GM12878 (cell line): Measurements from ENCODE around the gene MYCBP2. TPM values are rescaled to one million over a fixed set of nuclear protein-coding genes. Genes with fewer than 3 reads are reported as not detected.

Experiments
- ATF2 ChIP-seq: IDR thresholded peaks from 2 replicates; pipeline ENCODE4 v1.6.1; 2012; ENCODE audit warnings: low read length, inconsistent platforms
- BACH1 ChIP-seq: fragments of 450-650 bp; IDR thresholded peaks from 2 replicates; pipeline ENCODE4 v1.6.1; 2017; ENCODE audit warnings: mild to moderate bottlenecking, borderline replicate concordance
- BMI1 ChIP-seq: fragments of 450-650 bp; IDR thresholded peaks from 2 replicates; pipeline ENCODE4 v1.6.1; 2016; ENCODE audit warnings: mild to moderate bottlenecking, moderate library complexity, borderline replicate concordance
- BRCA1 ChIP-seq: IDR thresholded peaks from 2 replicates; pipeline ENCODE4 v1.6.1; 2011; ENCODE audit warnings: low read depth, low read length, improper control_type of control experiment
- CHD4 ChIP-seq: fragments of 200-600 bp; sonication (generic); IDR thresholded peaks from 2 replicates; pipeline ENCODE4 v1.6.1; 2016; ENCODE audit warnings: mild to moderate bottlenecking
- CTCF ChIP-seq, 3 experiments: IDR thresholded peaks in 2 of 3; conservative IDR thresholded peaks in 1 of 3; 2 replicates each; pipeline ENCODE4 v1.5.1; 2011; ENCODE audit warnings: low read depth in 3 of 3, low read length in 3 of 3, mild to moderate bottlenecking in 3 of 3, control low read depth in 2 of 3, moderate library complexity in 2 of 3, inconsistent platforms in 1 of 3, mixed read lengths in 1 of 3; ENCODE audit not compliant: control insufficient read depth in 2 of 3, insufficient read depth in 1 of 3; ENCODE audit errors: extremely low read depth in 1 of 3
- EGR1 ChIP-seq, 2 experiments: IDR thresholded peaks; 1 replicate in 1 of 2; 2 replicates in 1 of 2; pipeline ENCODE4 v1.6.1; 2011 to 2012; ENCODE audit warnings: low read depth in 2 of 2, low read length in 2 of 2, borderline replicate concordance in 1 of 2, mild to moderate bottlenecking in 1 of 2, moderate library complexity in 1 of 2
- GATAD2B ChIP-seq: fragments of 450-650 bp; conservative IDR thresholded peaks from 2 replicates; pipeline ENCODE4 v1.6.1; 2017; ENCODE audit warnings: low read depth, mild to moderate bottlenecking, moderate library complexity
- HDGF ChIP-seq: fragments of 450-650 bp; IDR thresholded peaks from 2 replicates; pipeline ENCODE4 v1.6.1; 2016; ENCODE audit warnings: antibody characterized with exemption
- MEF2B ChIP-seq: fragments of 450-650 bp; IDR thresholded peaks from 2 replicates; pipeline ENCODE4 v1.6.1; 2018; ENCODE audit warnings: mild to moderate bottlenecking, moderate library complexity; ENCODE audit not compliant: partially characterized antibody, poor library complexity, severe bottlenecking
- MTA2 ChIP-seq: fragments of 450-650 bp; IDR thresholded peaks from 2 replicates; pipeline ENCODE4 v1.6.1; 2016; ENCODE audit warnings: low read depth, mild to moderate bottlenecking, moderate library complexity
- STAT1 ChIP-seq: fragments of 450-650 bp; conservative IDR thresholded peaks from 2 replicates; pipeline ENCODE4 v1.6.1; 2014; ENCODE audit warnings: antibody characterized with exemption, mild to moderate bottlenecking
- SUPT20H ChIP-seq: IDR thresholded peaks from 2 replicates; pipeline ENCODE4 v1.6.1; 2011; ENCODE audit warnings: low read depth, mild to moderate bottlenecking, low read length, moderate library complexity, borderline replicate concordance; ENCODE audit not compliant: control insufficient read depth
- TARDBP ChIP-seq: IDR thresholded peaks from 2 replicates; pipeline ENCODE4 v1.6.1; 2016; ENCODE audit warnings: borderline replicate concordance
- TCF12 ChIP-seq: IDR thresholded peaks from 2 replicates; pipeline ENCODE4 v1.6.1; 2011; ENCODE audit warnings: low read depth, mild to moderate bottlenecking, low read length
- TCF7 ChIP-seq: IDR thresholded peaks from 2 replicates; pipeline ENCODE4 v1.6.1; 2014; ENCODE audit warnings: antibody characterized with exemption, borderline replicate concordance
- ZZZ3 ChIP-seq: IDR thresholded peaks from 2 replicates; pipeline ENCODE4 v1.6.1; 2011; ENCODE audit warnings: low read depth; ENCODE audit not compliant: control insufficient read depth, insufficient read length
- polyA plus RNA-seq, 11 experiments: library from polyadenylated mRNA; depleted of rRNA in 4 of 11; unstranded in 6 of 11; stranded (reverse) in 5 of 11; fragments of >200 nt; fragmentation: Nextera tagmentation in 4 of 11; fragmentation: Illumina TruSeq in 1 of 11; extraction: Ambion mirVana in 4 of 11; extraction: Trizol in 1 of 11; gene quantifications; 1 replicate in 1 of 11; 2 replicates in 10 of 11; pipeline versions ENCODE4 v1.2.1 to v1.2.3, GENCODE V29; 2011 to 2016; ENCODE audit warnings: inconsistent platforms in 2 of 11, missing spikeins in 2 of 11, low read depth in 1 of 11
- total RNA-seq, 4 experiments: library from RNA; depleted of rRNA in 3 of 4; stranded (reverse); fragments of >200 nt in 3 of 4; fragmentation: Illumina TruSeq in 1 of 4; extraction: Trizol in 1 of 4; gene quantifications; 2 replicates each; pipeline versions ENCODE4 v1.2.1 to v1.2.3, GENCODE V29; 2013 to 2021
- TF ChIP-seq, protein P1 (sequence below): fragments of 450-650 bp; formaldehyde crosslinking; IDR thresholded peaks from 2 replicates; pipeline ENCODE4 v1.5.0; 2022; ENCODE audit warnings: mild to moderate bottlenecking, missing genetic modification characterization
- TF ChIP-seq, protein P2 (sequence below): fragments of 450-650 bp; formaldehyde crosslinking; IDR thresholded peaks from 2 replicates; pipeline ENCODE4 v1.4.0; 2022; ENCODE audit warnings: mild to moderate bottlenecking, moderate library complexity
- TF ChIP-seq, protein P3 (sequence below): IDR thresholded peaks from 2 replicates; pipeline ENCODE4 v1.6.1; 2011; ENCODE audit warnings: mild to moderate bottlenecking, low read depth, low read length, moderate library complexity; ENCODE audit not compliant: insufficient replicate concordance

MYCBP2 gene
- total and polyA plus RNA-seq, 10 of the 15 experiments (the other 5 are each of a cell fraction or from before 2014, with no cell fraction given): 51.9 to 152 (median 98.2) TPM

DNA sequence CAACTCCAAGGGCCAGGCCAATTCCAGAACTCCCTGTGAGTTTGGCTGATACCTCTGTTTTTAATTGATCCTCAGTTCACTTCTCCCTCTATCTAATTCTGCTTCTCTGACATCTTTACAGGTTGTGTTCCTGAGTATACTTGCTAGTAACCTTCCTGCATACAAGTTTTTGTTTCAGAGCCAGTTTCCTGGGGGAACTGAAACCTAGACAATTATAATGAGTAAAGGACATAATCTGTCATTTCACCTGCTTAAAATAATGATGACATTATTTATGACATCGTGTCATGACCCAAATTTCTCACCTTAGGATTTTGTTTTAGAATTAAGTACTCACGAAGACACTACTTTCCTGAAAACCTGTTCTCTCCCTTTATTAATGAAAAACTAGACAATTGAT, 12.5 kb upstream of the MYCBP2 start (continued):
- TF ChIP-seq CTCF (IDR thresholded peaks at IDR 0.05 in 2 of 3, conservative IDR thresholded peaks at IDR 0.05 in 1 of 3; ENCODE audit: control insufficient read depth in 2 of 3, extremely low read depth in 1 of 3, insufficient read depth in 1 of 3, low read depth in 3 of 3, low read length in 3 of 3) (no peak), TARDBP (no peak), BACH1 (peak; percentile 35; the same call in 1 of the 2 replicates), STAT1 (no peak), MTA2 (peak; percentile 98), TCF12 (no peak), GATAD2B (0 out of 2 replicates have a peak, but pooled peaks have one; percentile 19), ZZZ3 (no peak), HDGF (no peak), EGR1 (IDR thresholded peaks at IDR 0.05; ENCODE audit: borderline replicate concordance in 1 of 2, low read depth in 2 of 2, low read length in 2 of 2) (no peak), MEF2B (no peak), TCF7 (no peak), BRCA1 (no peak), CHD4 (no peak), BMI1 (peak; percentile 79), ATF2 (peak; percentile 87), SUPT20H (no peak)
- TF ChIP-seq, protein P1, sequence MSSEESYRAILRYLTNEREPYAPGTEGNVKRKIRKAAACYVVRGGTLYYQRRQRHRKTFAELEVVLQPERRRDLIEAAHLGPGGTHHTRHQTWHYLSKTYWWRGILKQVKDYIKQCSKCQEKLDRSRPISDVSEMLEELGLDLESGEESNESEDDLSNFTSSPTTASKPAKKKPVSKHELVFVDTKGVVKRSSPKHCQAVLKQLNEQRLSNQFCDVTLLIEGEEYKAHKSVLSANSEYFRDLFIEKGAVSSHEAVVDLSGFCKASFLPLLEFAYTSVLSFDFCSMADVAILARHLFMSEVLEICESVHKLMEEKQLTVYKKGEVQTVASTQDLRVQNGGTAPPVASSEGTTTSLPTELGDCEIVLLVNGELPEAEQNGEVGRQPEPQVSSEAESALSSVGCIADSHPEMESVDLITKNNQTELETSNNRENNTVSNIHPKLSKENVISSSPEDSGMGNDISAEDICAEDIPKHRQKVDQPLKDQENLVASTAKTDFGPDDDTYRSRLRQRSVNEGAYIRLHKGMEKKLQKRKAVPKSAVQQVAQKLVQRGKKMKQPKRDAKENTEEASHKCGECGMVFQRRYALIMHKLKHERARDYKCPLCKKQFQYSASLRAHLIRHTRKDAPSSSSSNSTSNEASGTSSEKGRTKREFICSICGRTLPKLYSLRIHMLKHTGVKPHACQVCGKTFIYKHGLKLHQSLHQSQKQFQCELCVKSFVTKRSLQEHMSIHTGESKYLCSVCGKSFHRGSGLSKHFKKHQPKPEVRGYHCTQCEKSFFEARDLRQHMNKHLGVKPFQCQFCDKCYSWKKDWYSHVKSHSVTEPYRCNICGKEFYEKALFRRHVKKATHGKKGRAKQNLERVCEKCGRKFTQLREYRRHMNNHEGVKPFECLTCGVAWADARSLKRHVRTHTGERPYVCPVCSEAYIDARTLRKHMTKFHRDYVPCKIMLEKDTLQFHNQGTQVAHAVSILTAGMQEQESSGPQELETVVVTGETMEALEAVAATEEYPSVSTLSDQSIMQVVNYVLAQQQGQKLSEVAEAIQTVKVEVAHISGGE (CRISPR knock-in tag): no peak
- TF ChIP-seq, protein P2, sequence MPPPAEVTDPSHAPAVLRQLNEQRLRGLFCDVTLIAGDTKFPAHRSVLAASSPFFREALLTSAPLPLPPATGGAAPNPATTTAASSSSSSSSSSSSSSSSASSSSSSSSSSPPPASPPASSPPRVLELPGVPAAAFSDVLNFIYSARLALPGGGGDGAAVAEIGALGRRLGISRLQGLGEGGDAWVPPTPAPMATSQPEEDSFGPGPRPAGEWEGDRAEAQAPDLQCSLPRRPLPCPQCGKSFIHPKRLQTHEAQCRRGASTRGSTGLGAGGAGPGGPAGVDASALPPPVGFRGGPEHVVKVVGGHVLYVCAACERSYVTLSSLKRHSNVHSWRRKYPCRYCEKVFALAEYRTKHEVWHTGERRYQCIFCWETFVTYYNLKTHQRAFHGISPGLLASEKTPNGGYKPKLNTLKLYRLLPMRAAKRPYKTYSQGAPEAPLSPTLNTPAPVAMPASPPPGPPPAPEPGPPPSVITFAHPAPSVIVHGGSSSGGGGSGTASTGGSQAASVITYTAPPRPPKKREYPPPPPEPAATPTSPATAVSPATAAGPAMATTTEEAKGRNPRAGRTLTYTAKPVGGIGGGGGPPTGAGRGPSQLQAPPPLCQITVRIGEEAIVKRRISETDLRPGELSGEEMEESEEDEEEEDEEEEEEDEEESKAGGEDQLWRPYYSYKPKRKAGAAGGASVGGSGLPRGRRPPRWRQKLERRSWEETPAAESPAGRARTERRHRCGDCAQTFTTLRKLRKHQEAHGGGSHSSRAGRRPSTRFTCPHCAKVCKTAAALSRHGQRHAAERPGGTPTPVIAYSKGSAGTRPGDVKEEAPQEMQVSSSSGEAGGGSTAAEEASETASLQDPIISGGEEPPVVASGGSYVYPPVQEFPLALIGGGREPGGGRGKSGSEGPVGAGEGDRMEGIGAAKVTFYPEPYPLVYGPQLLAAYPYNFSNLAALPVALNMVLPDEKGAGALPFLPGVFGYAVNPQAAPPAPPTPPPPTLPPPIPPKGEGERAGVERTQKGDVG: no peak
- TF ChIP-seq, protein P3, sequence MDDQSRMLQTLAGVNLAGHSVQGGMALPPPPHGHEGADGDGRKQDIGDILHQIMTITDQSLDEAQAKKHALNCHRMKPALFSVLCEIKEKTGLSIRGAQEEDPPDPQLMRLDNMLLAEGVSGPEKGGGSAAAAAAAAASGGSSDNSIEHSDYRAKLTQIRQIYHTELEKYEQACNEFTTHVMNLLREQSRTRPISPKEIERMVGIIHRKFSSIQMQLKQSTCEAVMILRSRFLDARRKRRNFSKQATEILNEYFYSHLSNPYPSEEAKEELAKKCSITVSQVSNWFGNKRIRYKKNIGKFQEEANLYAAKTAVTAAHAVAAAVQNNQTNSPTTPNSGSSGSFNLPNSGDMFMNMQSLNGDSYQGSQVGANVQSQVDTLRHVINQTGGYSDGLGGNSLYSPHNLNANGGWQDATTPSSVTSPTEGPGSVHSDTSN: no peak
